C4-2B (cell line): ENCODE data around the gene HOXB2.

Source experiments
- H3K27ac ChIP-seq: fragments of 450-650 bp; 2 replicates; pipeline ENCODE4 v1.5.1; 2017
- CTCF ChIP-seq: fragments of 450-650 bp; conservative IDR thresholded peaks from 2 replicates; pipeline ENCODE4 v1.5.1; 2017; ENCODE audit warnings: mild to moderate bottlenecking
- ZFX ChIP-seq: fragments of 450-650 bp; IDR thresholded peaks from 2 replicates; pipeline ENCODE4 v1.6.1; 2017

Gene HOXB2

GRCh38 chr17:48568499-48569239, 23.8 kb upstream of the HOXB2 start:
- TF ChIP-seq ZFX: no peak
- no peak for TF ChIP-seq CTCF
- no peak overlapping the region for H3K27ac ChIP-seq

DNA sequence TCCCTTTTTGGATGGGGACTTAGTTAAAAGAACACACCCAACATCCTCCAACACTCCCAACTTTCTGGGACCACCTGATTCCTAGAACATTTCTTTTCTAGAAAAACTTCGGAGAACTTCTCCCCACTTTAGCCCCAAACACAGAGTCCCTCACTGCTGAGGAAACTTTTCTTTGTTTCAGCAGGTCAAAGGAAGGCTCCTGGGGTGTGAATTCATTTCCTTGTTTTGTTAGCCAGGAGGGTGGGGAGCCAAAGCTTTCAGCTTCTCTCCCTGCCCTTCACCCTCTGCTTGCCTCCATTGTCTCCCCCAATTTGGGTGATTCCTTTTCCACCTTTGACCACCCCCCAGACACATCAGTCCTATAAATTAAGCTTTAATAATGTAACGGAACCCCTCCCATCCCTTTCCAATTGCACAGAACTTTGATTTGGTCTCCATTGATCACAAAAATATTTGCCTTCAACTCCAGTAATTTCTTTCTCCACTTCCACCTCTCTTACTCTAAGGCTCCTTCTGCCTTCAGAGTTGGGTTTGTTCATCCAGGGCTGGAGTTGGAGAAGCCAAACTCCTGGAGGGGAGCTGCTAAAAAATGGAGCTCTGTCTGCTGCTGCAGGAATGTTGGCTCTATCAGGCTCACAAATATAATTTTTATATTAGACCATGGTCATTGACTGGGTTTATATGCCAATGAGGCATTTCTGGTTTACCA, 22.9 kb upstream of the HOXB2 start:
- TF ChIP-seq CTCF: no peak
- TF ChIP-seq ZFX: no peak
- no peak overlapping the region for H3K27ac ChIP-seq

DNA sequence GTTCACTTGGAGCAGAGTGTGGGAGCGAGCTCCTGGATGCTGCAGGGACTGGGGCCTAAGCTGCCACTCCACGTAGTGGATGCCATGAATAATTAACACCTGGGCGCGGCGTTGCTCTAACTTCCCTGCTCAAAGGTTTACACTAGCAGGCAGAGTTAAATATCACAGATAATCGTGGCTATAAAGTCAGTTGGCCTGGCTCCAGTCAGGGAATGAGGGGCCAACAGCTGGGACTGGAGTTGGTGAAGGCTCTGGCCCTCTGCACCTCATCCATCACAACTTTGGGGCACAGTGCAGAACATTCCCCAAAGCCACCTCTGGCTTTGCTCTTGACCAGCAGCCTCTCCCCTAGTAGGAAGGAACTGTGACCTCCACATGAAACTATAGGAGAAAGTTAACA, 22.3 kb upstream of the HOXB2 start:
- no peak overlapping the region for H3K27ac ChIP-seq
- TF ChIP-seq CTCF (no peak), ZFX (no peak)

GRCh38 chr17:48566717-48567116, 21.8 kb upstream of the HOXB2 start:
- TF ChIP-seq CTCF: no peak
- TF ChIP-seq ZFX: no peak
- H3K27ac ChIP-seq: no peak overlapping the region

GRCh38 chr17:48565925-48566710, 21.2 kb upstream of the HOXB2 start:
- no peak for TF ChIP-seq CTCF
- no peak for TF ChIP-seq ZFX
- H3K27ac ChIP-seq: no peak overlapping the region

GRCh38 chr17:48565022-48565554, 20.2 kb upstream of the HOXB2 start:
- TF ChIP-seq ZFX: no peak
- TF ChIP-seq CTCF: no peak
- no peak overlapping the region for H3K27ac ChIP-seq
